HG03469 (cell line): ENCODE results near the gene TMEM161A.
"Not testable (repeated sequence)": the region's sequence is repeated elsewhere in the genome, so short reads cannot be mapped to it uniquely, and the experiment has no call there.

Experiments
- ATAC-seq: cut with Tn5 transposase; IDR thresholded peaks from one replicate; pipeline ENCODE4 v1.9.1; 2021; ENCODE audit warnings: mild to moderate bottlenecking, moderate library complexity, moderate number of reproducible peaks; ENCODE audit not compliant: unreplicated experiment

Gene TMEM161A

DNA sequence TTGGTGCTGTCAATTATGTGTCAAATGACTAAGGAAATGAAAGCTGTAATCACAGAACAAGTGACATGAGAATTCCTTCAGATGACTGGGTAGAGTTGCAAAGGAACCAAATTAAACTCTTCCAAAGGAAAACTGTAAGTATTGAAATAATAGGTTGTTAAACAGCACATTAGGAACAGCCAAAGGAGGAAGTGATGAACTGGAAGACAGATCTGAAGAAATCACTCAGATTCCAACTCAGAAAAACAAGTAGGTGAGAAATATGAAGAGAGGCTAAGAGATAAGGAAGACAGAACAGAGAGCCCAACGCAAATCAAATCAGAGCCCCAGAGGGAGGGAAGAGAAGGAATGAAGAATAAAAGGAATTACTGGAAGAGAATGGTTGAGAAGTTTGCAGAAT lies 15.4 kb downstream of the TMEM161A start:
- no peak for ATAC-seq

- no peak for ATAC-seq
These were observed 16.9 kb downstream of the TMEM161A start for GRCh38 chr19:19121371-19121770.

DNA sequence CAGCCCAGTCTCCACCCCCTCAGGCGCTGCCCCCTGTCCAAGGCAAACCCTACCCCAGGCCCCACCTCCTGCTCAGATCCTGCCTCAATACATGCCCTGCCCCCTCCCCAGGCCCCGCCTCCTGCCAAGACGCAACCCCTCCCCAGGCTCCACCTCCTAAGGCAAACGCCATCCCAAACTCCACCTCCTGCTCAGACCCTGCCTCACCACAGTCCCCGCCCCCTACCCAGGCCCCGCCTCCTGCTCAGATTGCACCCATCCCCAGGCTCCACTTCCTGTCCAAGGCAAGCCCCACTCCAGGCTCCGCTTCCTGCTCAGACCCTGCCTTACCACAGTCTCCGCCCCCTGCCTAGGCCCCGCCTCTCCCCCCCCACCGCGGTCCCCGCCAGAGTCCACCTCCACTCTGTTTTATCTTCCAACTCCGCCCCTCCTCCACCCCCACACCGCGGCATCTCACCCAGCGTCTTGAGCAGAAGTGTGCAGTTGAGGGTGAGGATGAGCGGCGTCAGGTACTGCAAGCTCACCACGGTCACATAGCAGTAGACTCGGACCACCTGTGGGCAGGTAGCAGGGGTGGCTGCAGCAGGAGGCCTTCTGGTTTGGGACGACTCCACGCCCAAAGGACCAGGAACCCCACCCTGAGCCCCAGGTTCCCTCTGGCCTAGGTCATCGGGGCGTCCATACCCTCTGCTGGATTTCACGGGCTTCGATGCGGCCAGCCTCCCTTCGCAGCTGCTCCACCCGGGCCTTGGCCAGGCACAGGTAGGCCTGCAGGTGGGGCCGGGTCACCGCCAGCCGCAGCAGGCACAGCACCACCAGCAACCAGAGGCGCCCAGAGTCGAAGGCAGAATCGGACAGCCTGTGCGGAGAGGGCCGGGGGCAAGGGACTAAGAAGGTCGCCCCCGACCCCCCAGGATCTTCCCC lies 17.7 kb downstream of the TMEM161A start:
- no peak for ATAC-seq

GRCh38 chr19:19119325-19120237 lies 18.7 kb downstream of the TMEM161A start:
- no peak for ATAC-seq

DNA sequence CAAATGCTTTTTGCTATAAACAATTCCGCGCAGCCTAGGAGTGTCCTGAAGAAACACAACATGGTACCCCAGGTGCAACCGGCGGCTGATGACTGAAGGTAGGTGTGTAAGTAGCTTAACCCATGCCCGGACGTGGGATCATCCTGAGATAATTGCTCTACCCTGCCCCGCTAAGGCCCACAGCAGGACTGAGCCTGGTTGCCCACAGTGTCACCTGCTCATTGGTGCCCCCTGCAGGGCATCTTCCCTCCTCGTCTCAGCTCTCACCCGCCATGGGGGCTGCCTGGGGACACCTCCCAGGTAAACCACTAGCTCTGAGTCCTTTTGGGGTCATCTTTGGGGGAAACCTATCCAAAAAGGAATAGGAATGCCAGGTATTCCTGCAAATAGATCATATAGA lies 22.3 kb downstream of the TMEM161A start:
- no peak for ATAC-seq

DNA sequence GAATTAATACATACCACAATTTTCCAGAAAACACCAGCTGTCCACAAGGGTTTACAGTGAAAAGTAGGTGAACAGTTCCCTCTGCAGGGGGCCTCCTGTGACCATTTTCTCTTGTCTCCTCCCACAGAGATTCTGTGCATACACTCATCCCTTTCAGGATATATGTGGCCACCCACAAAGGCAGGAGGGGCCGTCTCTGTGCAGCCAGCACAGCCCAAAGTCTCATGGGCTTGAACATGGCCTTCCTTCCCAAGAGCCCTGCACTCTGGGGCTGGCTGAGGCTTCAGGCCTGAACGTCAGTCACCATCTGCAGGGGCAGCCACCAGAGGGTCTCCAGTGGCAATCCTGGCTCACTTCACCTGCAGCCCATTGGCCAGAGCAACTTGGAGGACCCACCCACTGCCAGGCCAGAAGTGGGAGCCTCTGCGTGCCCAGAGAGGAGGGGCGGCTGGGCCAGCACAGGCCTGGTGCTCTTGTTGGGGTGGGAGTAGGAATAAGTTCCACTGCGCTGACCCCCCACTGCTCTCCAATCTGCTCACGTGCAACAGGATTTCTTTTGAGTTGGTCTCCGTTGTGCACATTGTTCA lies 25.1 kb downstream of the TMEM161A start:
- ATAC-seq: no peak

DNA sequence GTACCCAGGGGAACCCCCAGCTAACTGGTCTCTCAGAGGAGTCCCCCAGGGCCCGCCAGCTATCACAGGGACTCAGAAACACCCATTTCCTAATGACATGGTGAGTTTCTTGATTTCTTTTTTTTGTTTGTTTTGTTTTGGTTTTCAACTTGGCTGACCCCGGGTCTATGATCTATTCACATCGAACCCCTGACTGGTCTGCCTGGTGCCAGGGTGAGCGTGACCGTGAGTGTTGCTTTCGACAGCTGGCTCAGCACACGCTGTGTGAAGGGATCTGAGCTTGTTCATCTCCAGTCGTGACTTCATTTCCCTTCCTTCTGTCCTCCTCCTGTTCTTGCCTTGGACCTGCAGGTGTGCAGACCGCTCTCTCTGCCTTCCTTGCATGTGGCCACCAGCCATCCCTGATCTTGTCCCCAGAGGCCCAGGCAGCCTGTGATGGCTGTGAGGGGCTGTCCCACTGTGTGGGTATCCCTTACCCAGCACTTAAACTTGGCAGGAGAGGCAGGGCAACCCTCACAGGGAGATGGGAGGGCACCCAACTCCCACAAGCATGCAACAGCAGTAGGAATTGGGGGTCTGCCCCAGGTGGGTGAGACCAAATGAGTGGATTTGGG lies 26.2 kb downstream of the TMEM161A start:
- no peak for ATAC-seq

DNA sequence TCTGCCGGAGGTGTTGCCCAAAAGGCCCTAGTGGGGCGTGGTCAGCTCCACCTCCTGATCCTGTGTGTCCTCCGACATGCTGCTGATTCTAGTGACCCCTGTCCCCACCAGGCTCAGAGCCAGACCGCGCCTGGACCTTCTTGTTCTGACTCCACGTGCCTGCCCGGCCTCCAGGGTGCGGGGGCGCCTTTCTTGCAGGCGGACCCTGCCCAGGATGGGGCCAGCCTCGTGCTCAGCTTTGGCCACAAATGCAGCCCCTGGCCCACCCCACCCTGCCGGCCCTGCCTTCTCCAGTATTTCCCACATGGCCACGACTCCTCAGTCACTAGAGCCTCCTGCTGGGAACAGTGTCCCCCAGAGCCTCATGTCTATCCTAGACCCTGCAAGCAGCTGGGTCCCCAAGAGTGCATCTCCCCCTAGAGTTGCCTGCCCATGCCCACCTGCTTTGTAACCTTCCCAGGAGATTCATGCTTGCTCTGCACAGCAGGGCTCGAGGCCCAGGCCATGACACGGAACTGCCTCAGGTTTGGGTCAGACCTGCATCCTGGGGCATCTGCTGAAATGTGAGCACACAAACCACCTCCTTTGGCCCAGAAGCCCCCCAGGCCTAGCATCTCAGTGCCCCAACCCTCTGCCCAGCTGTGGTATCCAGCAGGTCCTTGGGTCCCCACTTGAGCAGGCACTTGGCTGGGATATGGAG lies 27.0 kb downstream of the TMEM161A start:
- ATAC-seq: no peak

GRCh38 chr19:19110410-19111135 lies 27.7 kb downstream of the TMEM161A start:
- no peak for ATAC-seq

DNA sequence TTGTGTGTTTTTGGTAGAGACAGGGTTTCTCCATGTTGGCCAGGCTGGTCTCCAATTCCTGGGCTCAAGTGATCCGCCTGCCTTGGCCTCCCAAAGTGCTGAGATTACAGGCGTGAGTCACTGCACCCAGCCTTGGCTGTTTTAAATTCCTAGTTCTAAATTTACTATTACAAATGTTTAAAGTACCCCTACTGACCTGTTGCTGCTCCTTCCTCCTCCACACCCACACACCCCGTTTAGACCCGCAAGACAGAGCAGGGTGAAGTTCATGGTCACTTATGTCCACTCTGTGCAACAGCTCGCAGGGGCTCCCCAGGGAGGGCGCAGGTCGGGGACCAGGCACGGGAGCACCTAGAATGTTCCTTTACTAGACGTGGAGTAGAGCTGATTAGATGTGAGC lies 28.7 kb downstream of the TMEM161A start:
- no peak for ATAC-seq

GRCh38 chr19:19107654-19108053 lies 30.6 kb downstream of the TMEM161A start:
- no peak for ATAC-seq

- ATAC-seq: not testable (repeated sequence)
These were observed 31.3 kb downstream of the TMEM161A start for GRCh38 chr19:19106938-19107337.

DNA sequence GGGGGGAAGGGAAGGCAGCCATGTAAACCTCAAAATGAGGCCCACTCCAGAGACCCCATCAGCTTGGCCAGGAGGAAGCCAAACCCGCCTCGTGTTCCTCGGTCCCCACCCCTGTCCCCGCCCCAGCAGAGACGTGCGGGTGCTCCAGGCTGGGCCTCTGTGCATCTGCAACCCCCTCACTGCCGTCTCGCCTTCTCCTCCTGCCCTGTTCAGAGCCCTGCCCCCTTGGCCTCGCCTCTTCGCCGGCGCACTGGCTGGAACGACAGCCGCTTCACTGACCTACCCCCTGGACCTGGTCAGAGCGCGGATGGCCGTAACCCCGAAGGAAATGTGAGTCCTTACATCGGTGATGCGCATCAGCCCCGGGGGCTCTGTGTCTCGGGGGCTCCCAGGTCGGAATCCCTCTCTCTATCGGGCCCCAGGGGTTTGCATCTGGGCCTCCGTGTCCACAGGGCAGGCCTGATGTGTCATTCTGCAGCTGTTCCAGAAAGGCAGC lies 32.2 kb downstream of the TMEM161A start:
- no peak for ATAC-seq

GRCh38 chr19:19105365-19106055 lies 32.8 kb downstream of the TMEM161A start:
- ATAC-seq: no peak

GRCh38 chr19:19103167-19103566 lies 35.1 kb downstream of the TMEM161A start:
- no peak for ATAC-seq

- ATAC-seq: not testable (repeated sequence)
These were observed 35.7 kb downstream of the TMEM161A start for GRCh38 chr19:19102566-19102965.

- ATAC-seq: no peak
These were observed 36.7 kb downstream of the TMEM161A start for GRCh38 chr19:19101540-19101939.

DNA sequence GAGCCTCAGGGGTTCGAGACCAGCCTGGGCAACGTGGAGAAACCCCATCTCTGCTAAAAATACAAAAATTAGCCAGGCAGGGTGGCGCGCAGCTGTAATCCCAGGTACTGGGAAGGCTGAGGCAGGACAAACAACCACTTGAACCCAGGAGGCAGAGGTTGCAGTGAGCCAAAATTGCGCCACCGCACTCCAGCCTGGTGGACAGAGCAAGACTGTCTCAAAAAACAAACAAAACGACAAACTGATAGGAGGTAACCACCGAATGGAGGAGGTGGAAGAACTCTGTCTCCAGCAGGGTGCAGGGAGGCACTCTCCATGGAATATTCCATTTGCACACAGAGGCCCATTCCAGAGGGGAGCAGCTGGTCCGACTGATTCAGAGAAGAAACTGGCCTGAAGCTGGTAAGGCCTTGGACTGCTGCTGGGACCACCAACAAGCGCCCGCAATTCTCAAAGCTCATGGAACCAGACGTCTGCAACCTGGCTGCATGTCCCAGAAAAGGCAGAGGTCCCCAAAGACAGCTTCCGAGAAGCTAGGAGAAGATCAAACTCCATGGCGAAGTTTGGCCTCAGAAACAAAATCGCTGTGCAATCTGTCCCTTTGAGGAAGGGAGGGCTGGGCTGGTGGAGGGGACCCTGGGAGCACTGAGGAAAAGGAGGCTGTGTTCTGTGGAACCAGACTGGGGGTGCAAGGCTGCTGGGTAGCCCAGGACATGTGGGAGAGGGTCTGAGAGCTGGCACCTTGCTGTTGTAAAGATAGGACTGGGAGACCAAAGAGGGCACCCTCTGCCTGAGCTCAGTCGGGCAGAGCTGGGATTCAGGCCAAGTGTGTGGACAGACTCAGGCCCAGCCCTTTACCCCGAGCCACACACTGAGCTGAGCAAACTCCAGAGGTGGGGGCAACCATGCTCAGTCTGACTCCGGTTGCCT lies 39.3 kb downstream of the TMEM161A start:
- no peak for ATAC-seq
